ENCODE measurements around the gene PTPRM.

PTPRM gene

GRCh38 chr18:7755753-7756475 lies 188.8 kb downstream of the PTPRM start (continued):
- TF ChIP-seq ZNF8 (CRISPR knock-in tag; IDR thresholded peaks at IDR 0.05) (no peak), PPARA (CRISPR knock-in tag; IDR thresholded peaks at IDR 0.05; ENCODE audit: borderline replicate concordance) (no peak), CREB5 (CRISPR knock-in tag; IDR thresholded peaks at IDR 0.05; ENCODE audit: low read depth) (no peak), SNAI2 (CRISPR knock-in tag; IDR thresholded peaks at IDR 0.05) (no peak)

- no peak for TF ChIP-seq POU6F1 (CRISPR knock-in tag; IDR thresholded peaks at IDR 0.05; ENCODE audit: borderline replicate concordance, low read depth)
- no peak for TF ChIP-seq TSHZ2 (CRISPR knock-in tag; IDR thresholded peaks at IDR 0.05)
- no peak for TF ChIP-seq ZC3H10 (CRISPR knock-in tag; IDR thresholded peaks at IDR 0.05)
- no peak for TF ChIP-seq CREB5 (CRISPR knock-in tag; IDR thresholded peaks at IDR 0.05; ENCODE audit: low read depth)
- no peak for TF ChIP-seq SNAI2 (CRISPR knock-in tag; IDR thresholded peaks at IDR 0.05)
- no peak for TF ChIP-seq TOX (CRISPR knock-in tag; IDR thresholded peaks at IDR 0.05; ENCODE audit: borderline replicate concordance)
- no peak for TF ChIP-seq OSR1 (CRISPR knock-in tag; IDR thresholded peaks at IDR 0.05)
- ATAC-seq, result no peak
Measured at GRCh38 chr18:7757175-7757574, 190.1 kb downstream of the PTPRM start.

GRCh38 chr18:7758764-7759163 lies 191.6 kb downstream of the PTPRM start:
- no peak for ATAC-seq
- TF ChIP-seq ARNTL (CRISPR knock-in tag; IDR thresholded peaks at IDR 0.05; ENCODE audit: borderline replicate concordance, low read depth) (no peak), TCF4 (CRISPR knock-in tag; IDR thresholded peaks at IDR 0.05; ENCODE audit: borderline replicate concordance) (no peak), ZNF565 (CRISPR knock-in tag; conservative IDR thresholded peaks at IDR 0.05; ENCODE audit: low read depth) (no peak), RARB (CRISPR knock-in tag; IDR thresholded peaks at IDR 0.05) (no peak), CSDC2 (CRISPR knock-in tag; IDR thresholded peaks at IDR 0.05) (no peak), BACH2 (CRISPR knock-in tag; IDR thresholded peaks at IDR 0.05; ENCODE audit: borderline replicate concordance) (no peak), ESRRG (CRISPR knock-in tag; IDR thresholded peaks at IDR 0.05) (no peak), PPARA (CRISPR knock-in tag; IDR thresholded peaks at IDR 0.05; ENCODE audit: borderline replicate concordance) (no peak), TOX (CRISPR knock-in tag; IDR thresholded peaks at IDR 0.05; ENCODE audit: borderline replicate concordance) (no peak), POU6F1 (CRISPR knock-in tag; IDR thresholded peaks at IDR 0.05; ENCODE audit: borderline replicate concordance, low read depth) (no peak), OSR1 (CRISPR knock-in tag; IDR thresholded peaks at IDR 0.05) (no peak), ISL1 (CRISPR knock-in tag; IDR thresholded peaks at IDR 0.05) (no peak), ZFP30 (CRISPR knock-in tag; IDR thresholded peaks at IDR 0.05) (no peak), SNAI2 (CRISPR knock-in tag; IDR thresholded peaks at IDR 0.05) (no peak), CSRNP3 (CRISPR knock-in tag; IDR thresholded peaks at IDR 0.05) (no peak)

Measured in SK-N-SH treated with all-trans-retinoic acid at 6 μM for 48 hours (cell line).